Central memory CD4-positive, alpha-beta T cell (primary cell): ENCODE data around the gene SNAP29.
"Not testable (repeated sequence)": the region's sequence is repeated elsewhere in the genome, so short reads cannot be mapped to it uniquely, and the experiment has no call there.

Source experiments
- DNase-seq: peaks from one replicate; pipeline ENCODE4 v3.0.0; 2022

SNAP29 gene

DNA sequence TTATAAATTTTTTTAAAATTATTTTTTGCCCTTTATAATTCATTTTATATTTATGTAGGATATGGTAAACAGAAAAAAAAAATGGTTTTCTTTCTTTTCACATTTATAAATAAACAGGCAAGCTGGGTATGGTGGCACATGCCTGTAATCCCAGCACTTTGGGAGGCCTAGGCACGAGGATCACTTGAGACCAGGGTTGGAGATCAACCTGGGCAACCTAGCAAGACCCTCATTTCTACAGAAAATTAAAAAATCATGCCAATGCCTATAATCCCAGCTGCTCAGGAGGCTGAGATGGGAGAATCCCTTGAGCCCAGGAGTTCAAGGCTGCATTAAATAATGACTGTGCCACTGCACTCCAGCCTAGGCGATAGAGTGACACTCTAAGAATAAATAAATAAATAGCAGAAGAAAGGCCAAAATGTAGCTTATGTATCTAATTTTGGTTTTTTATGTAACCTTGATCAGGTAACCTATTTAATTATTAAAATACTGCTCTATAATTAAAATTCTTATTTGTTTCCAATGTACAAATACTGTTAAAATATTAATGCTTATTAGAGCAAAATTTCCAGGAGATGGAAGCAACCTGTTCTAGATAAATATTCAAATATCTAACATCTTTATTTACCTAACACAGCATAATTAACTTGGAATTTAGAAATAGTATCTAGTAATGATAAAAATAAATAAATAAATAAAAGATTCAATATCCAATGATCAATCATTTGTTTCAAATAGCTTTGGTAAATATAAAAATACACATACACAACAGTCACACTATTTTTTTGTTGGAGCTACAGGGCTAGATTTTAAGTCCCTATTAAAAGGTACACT is 21.6 kb upstream of the SNAP29 start:
- DNase-seq, result no peak

DNA sequence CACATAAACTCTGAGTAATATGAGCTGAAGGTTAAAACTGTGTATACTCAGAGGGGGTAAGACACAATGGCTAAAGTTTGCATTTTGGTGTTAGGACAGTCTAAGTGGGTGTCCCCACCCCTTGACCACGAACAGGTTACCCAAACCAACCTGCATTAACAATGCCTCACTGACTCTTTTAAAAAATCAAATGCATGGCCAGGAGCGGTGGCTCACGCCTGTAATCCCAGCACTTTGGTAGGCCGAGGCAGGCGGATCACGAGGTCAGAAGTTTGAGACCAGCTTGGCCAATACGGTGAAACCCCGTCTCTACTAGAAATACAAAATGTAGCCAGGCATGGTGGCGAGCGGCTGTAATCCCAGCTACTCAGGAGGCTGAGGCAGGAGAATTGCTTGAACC is 19.5 kb upstream of the SNAP29 start:
- DNase-seq, result not testable (repeated sequence)

- no peak for DNase-seq
These were observed 18.8 kb upstream of the SNAP29 start for GRCh38 chr22:20839837-20840645.

DNA sequence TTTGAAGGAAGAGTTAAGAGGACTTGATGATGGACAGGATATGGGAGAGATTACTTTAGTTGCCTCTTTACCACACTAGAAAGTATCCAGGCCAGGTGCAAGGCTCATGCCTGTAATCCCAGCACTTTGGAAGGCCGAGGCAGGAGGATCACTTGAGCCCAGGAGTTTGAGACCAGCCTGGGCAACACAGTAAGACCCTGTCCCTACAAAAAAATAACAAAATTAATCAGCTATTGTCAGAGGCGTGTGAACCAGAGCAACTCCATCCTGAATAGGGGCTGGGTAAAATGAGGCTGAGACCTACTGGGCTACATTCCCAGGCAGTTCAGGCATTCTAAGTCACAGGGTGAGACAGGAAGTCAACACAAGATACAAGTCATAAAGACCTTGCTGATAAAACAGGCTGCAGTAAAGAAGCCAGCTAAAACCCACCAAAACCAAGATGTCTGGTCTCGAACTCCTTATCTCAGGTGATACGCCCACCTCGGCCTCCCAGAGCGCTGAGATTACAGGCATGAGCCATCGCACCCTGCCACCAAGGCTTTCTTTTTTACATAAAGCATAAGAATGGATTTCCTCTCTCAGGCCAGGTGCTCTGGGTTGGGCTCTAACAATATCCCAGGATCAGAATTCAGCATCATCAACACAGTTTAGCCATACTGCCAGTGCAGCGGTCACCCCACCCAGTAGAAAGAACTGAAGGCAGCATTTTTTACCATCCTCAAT is 18.0 kb upstream of the SNAP29 start:
- no peak for DNase-seq

- no peak for DNase-seq
These were observed 15.3 kb upstream of the SNAP29 start for GRCh38 chr22:20843501-20843900.

DNA sequence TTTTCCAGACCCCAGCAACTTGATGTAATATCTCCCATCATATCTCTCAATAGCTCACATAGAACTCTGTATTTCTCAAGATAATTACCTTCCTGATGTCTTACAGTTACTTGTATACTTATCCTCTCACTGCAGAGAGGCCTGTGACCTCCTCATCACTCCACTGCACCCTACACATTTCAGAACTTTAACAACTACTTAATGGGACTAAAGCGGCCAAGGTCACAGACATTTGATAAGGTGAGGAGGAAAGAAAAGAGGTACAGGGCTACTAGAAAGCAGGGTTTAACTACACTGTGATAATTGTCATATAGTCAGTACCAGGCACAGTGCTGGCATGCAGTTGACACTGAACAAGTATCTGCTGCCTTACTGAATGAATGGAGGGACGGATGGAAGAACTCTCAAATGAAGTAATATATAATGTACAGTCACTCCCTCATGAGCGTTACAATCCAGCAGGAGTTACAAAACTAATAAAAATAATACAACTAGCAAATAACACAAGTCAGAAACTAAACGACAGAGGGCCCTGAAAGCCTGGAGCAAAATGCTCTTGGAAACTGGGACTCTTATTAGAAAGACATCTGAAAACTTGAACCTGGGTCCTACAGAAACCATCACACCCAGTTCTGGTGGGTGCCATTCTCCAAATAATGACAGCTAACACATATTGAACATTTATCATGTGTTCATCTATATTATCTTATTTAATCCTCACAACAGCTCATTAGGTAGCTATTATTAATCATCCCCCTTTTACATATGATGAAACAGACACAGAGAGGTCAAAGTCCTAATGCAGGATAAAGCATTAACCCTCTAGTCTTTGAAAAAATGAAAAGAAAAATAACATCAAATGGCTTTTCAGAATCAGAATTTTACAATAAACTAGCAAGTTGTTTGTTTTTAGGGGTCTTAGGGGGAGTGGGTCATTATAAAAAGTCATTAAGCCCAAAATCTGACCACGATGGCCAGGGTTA is 14.5 kb upstream of the SNAP29 start:
- no peak for DNase-seq

DNA sequence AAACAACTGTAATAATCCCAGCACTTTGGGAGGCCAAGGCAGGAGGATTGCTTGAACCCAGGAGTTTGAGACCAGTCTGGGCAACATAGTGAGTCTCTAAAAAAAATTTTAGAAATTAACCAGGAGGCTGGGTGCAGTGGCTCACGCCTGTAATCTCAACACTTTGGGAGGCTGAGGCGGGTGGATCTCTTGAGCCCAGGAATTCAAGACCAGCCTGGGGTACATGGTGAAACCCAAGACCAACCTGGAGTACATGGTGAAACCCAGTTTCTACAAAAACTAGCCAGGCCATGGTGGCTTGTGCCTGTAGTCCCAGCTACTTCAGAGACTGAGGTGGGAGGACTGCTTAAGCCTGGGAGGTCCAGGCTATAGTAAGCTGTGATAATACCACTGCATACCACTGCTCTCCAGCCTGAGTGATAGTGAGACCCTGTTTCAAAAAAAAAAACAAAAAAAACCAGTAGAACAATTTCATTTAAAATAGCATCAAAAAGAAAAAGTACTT is 11.4 kb upstream of the SNAP29 start:
- DNase-seq, result no peak

- DNase-seq, result no peak
These were observed 6.7 kb upstream of the SNAP29 start for GRCh38 chr22:20852076-20852475.

DNA sequence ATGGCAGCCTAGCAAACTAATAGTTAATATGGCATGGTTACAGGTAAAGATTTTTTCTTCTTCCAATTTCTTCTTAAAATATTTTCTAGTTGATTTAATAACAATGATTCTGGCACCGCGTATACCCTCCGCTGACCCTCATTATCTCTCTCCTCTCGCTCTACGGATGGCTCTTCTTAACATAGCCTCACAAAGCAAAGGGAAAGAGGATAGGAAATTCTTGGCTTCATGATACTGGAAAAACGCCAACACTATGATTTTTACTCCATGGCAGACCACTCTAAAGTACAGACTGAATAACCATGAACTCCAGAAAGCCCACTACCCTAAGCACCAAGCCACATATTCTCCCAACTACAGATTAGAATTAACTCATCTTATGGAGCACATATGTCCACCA is 6.3 kb upstream of the SNAP29 start:
- DNase-seq, result no peak

DNA sequence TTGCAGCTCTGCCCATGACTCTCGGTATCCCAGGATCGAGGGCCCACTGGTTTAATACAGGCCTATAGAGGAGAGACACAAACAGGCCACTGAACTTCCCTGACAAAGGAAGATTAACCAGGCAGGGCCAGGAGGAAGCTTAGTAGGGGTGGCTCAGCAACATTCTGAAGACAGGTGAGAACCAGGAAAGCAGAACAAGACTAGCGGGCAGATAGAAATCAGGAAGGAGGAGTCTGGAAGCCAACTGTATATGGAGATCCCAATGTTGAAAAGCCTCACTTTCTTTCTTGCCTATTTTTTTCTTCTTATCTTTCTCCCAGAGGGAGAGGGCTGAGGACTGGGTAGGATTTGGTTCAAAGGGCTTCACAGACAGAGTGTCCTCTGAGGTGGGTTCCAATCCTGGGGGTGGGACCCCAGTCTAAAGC is 5.6 kb upstream of the SNAP29 start:
- no peak for DNase-seq

GRCh38 chr22:20857247-20857643 is 1.6 kb upstream of the SNAP29 start:
- DNase-seq, result no peak

DNA sequence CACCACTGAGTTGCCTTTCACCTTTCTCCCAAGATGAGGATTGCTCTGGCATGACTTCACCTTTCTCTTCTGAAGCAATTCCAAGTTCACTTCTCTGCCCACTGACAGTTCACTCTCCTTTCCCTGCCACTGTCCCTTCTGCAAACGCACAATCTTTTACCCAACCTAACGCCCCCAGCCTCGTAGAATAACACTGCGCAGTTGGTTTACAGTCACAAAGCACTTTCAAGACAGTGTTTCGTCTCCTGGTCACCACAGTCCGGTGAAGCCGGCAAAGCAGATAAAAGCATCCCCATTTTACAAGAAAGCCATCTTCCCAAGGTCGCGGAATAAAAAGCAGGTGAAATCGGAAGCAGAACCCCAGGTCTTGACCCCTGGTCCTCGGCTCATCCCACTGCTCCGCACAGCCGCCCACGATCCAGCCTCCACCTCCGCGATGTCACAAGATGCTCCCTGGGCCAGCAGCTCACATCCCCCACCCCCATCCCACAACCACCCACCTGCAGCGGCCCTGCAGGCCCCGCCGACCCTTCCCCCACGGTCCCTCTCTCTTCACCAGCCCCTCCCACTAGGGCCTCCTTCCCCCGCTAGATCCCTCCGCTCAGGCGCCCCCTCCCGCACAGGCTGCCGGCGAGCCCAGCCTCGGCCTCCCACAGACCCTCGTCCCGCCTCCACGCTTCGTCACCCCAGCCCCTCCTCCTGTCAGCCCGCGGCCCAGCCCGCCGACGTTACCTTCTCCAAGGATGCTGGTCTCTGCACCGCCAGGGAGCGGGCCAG is 781 bp upstream of the SNAP29 start:
- DNase-seq, result no peak

DNA sequence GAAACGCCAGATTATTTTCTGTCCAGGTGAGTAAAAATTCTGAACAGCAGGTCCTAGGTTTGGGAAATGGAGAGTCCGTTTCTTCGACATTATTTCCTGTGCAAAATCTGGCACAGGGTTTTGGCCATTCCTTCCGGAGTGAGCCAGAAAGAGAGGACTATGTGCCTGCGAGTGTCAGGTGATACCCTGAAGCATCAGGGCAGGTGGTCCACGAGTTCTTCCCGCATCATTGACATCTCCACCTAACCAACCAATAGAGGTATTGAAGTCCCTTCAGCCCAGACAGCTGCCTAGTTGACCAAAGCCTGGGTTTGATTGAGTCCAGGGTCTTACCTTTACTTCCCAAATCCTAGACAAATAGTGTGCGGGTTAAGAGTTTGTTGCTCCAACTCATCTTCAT is 808 bp downstream of the SNAP29 start:
- no peak for DNase-seq

GRCh38 chr22:20862540-20862939 is 3.7 kb downstream of the SNAP29 start:
- DNase-seq, result no peak

GRCh38 chr22:20863366-20863765 is 4.6 kb downstream of the SNAP29 start:
- no peak for DNase-seq

- DNase-seq, result no peak
These were observed 5.5 kb downstream of the SNAP29 start for GRCh38 chr22:20864186-20864908.

- no peak for DNase-seq
These were observed 6.5 kb downstream of the SNAP29 start for GRCh38 chr22:20865331-20865730.

DNA sequence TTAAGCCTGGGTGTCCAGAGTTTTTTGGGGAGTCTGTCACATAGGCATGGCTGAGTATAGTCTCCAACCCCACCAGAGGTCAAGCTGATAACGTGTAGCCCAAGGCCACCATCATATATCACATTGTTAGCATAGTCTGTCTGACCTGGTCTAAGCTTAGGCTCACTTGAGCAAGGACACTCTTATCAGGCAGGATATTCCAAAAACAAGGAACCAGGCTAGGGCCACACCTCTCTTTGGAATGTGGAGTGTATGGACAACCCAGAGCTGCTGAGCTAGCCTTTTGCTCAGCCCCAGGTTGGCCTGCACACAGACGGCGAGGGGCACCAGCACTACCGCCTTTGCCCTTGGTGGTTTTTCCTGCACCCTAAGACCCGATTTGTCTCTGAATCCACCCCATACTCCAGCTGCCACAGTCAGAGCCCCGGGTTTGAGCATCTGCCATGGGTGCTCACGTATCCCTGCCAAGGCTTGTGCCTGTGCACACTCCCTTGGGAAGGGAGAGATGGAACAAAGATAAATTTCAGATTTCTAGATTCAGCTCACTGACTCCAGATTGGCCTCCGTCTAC is 7.2 kb downstream of the SNAP29 start:
- no peak for DNase-seq

DNA sequence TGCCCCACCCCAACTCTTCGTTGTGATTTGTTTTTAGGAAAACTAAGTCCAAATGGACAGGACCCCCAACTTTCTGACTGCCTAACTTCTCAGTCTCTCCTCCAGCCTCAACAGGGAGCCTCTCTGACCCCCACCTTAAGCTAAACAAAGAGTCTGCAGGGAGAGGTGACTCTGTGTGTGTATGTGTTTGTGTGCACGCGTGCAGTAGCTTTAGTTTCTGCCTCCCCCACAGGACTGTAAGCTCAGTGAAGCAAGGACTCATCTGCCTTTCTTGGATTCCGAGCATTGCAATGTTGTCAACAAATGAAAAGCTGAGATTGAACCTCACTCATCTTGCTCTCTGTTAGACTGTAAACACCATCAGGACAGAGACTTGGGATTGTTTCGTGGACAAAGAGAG is 7.9 kb downstream of the SNAP29 start:
- no peak for DNase-seq
